Lower leg skin (tissue), 4 donors: Measurements from ENCODE around the gene NMNAT2. TPM values are rescaled to one million over a fixed set of nuclear protein-coding genes. Genes with fewer than 3 reads are reported as not detected.
"Not testable (repeated sequence)": the region's sequence is repeated elsewhere in the genome, so short reads cannot be mapped to it uniquely, and the experiment has no call there.

Source experiments
- DNase-seq, 2 donors: peaks; one replicate each; pipeline ENCODE4 v3.0.0-alpha.2; 2019; ENCODE audit warnings: low spot score in 2 of 2
- H3K4me3 ChIP-seq: fragments of 200-600 bp; sonication (generic); 2 replicates; pipeline ENCODE4 v1.5.1; 2017; ENCODE audit warnings: mild to moderate bottlenecking, low read depth; ENCODE audit not compliant: poor library complexity, severe bottlenecking
- POLR2A ChIP-seq, 2 donors: fragments of 450-650 bp; IDR thresholded peaks; one replicate each; pipeline ENCODE4 v1.6.1; 2016 to 2017; ENCODE audit warnings: antibody characterized with exemption in 2 of 2, mild to moderate bottlenecking in 1 of 2, moderate library complexity in 1 of 2
- WGBS, 2 donors: methylation state at CpG; one replicate each; pipeline ENCODE4 v1.1.5; 2018; 5-methylcytosine and 5-hydroxymethylcytosine counted together
- intact Hi-C: fragments of 100-400 bp; cut with DNase I; formaldehyde crosslinking; loops from one replicate; pipeline ENCODE4 v1.15.0; 2023; ENCODE audit warnings: low total_unique reads
- total RNA-seq, 4 donors: library from RNA; depleted of rRNA; stranded (reverse); fragments of >200 nt; gene quantifications; one replicate each; pipeline ENCODE4 v1.1.0, GENCODE V29; 2016
- TF ChIP-seq, protein P1 (sequence below), 3 donors: fragments of 450-650 bp; IDR thresholded peaks; one replicate each; pipeline ENCODE4 v1.5.1; 2016; ENCODE audit warnings: antibody characterized with exemption in 3 of 3, mild to moderate bottlenecking in 3 of 3, moderate library complexity in 2 of 3

Gene NMNAT2
- total RNA-seq, 4 donors from 2014 or later, result 0.23 to 0.34 (median 0.34) TPM; not detected in 1

DNA sequence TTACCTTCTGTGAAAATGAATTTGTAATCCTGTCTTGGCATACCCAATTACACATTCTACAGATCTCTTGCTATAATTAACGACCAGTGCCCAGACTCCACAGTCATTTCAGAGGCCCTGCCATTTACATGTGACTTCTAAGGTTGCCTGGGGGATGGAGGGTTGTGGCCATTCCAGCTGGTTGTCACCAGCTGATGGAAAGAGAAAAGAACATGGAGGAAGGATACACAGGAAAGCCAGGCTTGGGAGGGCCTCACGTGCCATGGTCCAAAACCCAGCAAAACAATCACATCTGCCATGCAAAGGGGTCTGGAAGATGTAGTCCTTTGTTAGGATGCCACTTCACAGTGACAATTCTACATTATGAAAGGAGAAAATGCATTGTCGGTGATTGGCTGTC, 172.8 kb downstream of the NMNAT2 start:
- DNase-seq, result peak in 1 of 2 donors; percentile 31
- 90 to 97% methylated on average over 3 of the region's 3 CpGs for WGBS, 2 donors
- H3K4me3 ChIP-seq, result no peak overlapping the region
- intact Hi-C loops, result no loop called here
- TF ChIP-seq, protein P1, sequence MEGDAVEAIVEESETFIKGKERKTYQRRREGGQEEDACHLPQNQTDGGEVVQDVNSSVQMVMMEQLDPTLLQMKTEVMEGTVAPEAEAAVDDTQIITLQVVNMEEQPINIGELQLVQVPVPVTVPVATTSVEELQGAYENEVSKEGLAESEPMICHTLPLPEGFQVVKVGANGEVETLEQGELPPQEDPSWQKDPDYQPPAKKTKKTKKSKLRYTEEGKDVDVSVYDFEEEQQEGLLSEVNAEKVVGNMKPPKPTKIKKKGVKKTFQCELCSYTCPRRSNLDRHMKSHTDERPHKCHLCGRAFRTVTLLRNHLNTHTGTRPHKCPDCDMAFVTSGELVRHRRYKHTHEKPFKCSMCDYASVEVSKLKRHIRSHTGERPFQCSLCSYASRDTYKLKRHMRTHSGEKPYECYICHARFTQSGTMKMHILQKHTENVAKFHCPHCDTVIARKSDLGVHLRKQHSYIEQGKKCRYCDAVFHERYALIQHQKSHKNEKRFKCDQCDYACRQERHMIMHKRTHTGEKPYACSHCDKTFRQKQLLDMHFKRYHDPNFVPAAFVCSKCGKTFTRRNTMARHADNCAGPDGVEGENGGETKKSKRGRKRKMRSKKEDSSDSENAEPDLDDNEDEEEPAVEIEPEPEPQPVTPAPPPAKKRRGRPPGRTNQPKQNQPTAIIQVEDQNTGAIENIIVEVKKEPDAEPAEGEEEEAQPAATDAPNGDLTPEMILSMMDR (IDR thresholded peaks at IDR 0.05), result no peak
- no peak for TF ChIP-seq POLR2A (IDR thresholded peaks at IDR 0.05)

DNA sequence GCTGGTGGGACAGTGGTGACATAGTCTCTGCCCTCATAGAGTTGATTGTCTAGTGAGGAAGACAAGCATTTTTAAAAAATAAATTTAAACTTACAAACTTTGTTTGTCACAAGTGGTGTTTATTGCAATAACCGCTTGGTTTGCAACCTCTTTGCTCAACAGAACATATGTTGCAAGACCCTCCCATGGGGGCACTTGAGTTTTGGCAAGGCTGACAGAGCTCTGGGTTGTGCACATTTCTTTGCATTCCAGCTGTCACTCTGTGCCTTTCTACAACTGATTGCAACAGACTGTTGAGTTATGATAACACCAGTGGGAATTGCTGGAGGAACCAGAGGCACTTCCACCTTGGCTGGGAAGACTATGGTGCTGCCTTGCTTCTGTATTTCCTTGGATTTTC, 173.7 kb downstream of the NMNAT2 start:
- WGBS, 2 donors, result 52 to 58% methylated on average over 1 of the region's 1 CpG
- TF ChIP-seq, protein P1 (IDR thresholded peaks at IDR 0.05), result no peak
- no peak for TF ChIP-seq POLR2A (IDR thresholded peaks at IDR 0.05)
- intact Hi-C loops, result no loop called here
- no peak overlapping the region for H3K4me3 ChIP-seq
- DNase-seq, result peak; percentile 86 to 97

DNA sequence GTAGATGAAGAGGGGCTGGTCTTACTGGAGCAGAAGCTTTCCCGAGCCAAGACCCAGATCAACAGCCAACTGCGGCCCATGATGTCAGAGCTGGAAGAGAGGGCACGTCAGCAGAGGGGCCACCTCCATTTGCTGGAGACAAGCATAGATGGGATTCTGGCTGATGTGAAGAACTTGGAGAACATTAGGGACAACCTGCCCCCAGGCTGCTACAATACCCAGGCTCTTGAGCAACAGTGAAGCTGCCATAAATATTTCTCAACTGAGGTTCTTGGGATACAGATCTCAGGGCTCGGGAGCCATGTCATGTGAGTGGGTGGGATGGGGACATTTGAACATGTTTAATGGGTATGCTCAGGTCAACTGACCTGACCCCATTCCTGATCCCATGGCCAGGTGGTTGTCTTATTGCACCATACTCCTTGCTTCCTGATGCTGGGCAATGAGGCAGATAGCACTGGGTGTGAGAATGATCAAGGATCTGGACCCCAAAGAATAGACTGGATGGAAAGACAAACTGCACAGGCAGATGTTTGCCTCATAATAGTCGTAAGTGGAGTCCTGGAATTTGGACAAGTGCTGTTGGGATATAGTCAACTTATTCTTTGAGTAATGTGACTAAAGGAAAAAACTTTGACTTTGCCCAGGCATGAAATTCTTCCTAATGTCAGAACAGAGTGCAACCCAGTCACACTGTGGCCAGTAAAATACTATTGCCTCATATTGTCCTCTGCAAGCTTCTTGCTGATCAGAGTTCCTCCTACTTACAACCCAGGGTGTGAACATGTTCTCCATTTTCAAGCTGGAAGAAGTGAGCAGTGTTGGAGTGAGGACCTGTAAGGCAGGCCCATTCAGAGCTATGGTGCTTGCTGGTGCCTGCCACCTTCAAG, 174.8 kb downstream of the NMNAT2 start:
- 65 to 78% methylated on average over 5 of the region's 5 CpGs for WGBS, 2 donors
- TF ChIP-seq, protein P1 (IDR thresholded peaks at IDR 0.05), result no peak
- no peak for TF ChIP-seq POLR2A (IDR thresholded peaks at IDR 0.05)
- intact Hi-C loops, result no loop called here
- peak; percentile 83 to 92 for DNase-seq
- no peak overlapping the region for H3K4me3 ChIP-seq

DNA sequence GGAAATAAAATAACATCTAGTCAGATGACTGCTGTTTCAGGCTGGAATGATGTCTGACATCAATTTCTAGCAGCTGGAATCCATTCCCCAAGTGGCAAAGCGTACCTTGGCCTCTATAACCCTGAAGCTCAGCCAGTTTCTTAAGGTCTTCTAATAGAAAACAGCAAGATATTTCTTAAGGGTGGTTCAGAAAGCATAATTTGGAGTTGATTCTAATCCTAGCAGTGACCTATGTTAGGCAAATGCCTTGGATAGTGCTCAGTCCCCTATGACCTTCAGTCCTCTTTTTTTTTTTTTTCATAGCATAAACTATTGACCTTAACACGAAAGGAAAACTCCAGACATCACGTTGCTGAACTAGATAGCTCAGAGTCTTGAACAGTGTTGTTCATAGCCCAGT, 175.6 kb downstream of the NMNAT2 start:
- TF ChIP-seq, protein P1 (IDR thresholded peaks at IDR 0.05), result no peak
- intact Hi-C loops, result no loop called here
- DNase-seq, result peak in 1 of 2 donors; percentile 77
- WGBS, 2 donors, result 39 to 66% methylated on average over 3 of the region's 3 CpGs
- no peak overlapping the region for H3K4me3 ChIP-seq

DNA sequence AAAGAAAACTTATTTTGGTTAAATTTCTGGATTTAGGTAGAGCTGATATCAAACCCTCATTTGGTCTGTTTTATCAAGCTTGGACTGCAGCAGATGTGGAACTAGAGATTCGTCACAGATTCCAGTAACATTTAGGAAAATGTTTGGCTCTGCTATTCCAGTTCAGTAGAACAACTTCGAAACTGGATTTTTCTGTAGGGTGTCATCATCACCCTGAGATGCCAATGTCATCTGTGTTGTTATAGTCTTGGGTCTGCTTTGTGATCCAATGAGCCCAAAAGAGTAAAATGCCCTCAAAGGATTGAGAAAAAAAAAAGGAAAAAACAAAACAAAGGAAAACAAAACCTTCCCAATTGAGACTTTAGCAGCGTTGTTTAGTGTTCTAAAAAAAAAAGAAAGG, 176.7 kb downstream of the NMNAT2 start:
- WGBS, 2 donors, result 56 to 61% methylated on average over 3 of the region's 3 CpGs
- intact Hi-C loops, result no loop called here
- no peak for TF ChIP-seq POLR2A (IDR thresholded peaks at IDR 0.05)
- TF ChIP-seq, protein P1 (IDR thresholded peaks at IDR 0.05), result no peak
- no peak for DNase-seq
- H3K4me3 ChIP-seq, result no peak overlapping the region

DNA sequence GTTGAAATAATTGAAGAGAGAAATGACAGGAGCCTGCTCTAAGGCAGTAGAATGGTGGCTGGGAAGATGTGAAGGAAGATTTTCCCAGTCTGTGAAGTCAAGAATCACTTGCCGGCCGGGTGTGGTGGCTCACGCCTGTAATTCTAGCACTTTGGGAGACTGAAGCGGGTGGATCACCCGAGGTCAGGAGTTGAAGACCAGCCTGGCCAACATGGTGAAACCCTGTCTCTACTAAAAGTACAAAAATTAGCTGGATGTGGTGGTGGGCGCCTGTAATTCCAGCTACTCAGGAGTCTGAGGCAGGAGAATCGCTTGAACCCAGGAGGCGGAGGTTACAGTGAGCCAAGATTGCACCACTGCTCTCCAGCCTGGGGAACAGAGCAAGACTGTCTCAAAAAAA, 177.3 kb downstream of the NMNAT2 start:
- DNase-seq, result peak in 1 of 2 donors; percentile 76
- intact Hi-C loops, H3K4me3 ChIP-seq: not testable (repeated sequence)
- WGBS, 2 donors, result 83 to 85% methylated on average over 8 of the region's 8 CpGs
